ENCODE results near the gene GPR50. TPM values are rescaled to one million over a fixed set of nuclear protein-coding genes. Genes with fewer than 3 reads are reported as not detected.

GPR50 gene
- total RNA-seq, 1 donor from 2014 or later = 0.65 TPM

DNA sequence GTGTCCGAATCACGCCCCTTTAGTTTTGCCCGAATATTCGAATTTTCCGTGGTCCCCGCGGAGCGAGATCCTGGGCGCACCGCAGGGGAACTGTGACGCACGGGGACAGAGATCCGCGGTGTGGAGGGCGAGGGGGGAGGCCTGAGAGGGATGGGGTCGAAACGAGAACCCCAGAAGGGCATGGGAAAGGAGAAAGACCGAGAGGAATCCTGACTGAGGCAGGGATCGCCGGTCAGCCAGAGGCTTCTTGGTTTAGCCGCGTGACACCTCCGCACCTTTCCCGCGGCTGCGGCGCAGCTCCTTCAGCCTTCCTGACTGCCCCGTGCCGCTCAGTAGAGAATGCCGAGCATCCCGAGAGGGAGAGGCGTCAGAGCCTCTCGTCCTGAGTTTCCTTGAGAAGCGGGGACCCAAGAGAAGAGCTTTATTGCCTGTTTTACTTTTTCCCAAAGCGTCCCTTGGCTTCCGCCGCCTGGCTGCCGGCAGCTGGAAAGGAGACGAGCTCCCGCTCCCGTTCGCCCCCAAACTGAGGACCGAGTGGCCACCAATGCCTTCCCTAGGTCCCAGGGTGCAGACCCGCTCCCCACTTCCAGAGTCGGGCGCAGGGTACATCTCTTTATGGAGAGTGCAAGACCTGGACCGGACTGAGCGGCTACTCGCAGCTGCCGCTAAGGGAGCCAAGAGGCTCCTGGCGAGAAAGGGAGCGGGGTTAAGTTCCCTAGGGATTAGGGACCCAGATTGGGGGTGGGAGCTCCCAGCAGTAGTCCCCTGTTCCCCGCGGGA, 911 bp upstream of the GPR50 start:
- peaks cover 99% of the 10 kb centered on the region for H3K27me3 Mint-ChIP-seq (ENCODE audit: low read depth)
- no peak for DNase-seq (ENCODE audit: low spot score in 2 of 2, unreplicated experiment in 2 of 2)
- peaks cover 11% of the 10 kb centered on the region for H3K9me3 Mint-ChIP-seq
- peaks cover 13% of the 10 kb centered on the region for H3K4me1 Mint-ChIP-seq
- TF ChIP-seq, protein P1, sequence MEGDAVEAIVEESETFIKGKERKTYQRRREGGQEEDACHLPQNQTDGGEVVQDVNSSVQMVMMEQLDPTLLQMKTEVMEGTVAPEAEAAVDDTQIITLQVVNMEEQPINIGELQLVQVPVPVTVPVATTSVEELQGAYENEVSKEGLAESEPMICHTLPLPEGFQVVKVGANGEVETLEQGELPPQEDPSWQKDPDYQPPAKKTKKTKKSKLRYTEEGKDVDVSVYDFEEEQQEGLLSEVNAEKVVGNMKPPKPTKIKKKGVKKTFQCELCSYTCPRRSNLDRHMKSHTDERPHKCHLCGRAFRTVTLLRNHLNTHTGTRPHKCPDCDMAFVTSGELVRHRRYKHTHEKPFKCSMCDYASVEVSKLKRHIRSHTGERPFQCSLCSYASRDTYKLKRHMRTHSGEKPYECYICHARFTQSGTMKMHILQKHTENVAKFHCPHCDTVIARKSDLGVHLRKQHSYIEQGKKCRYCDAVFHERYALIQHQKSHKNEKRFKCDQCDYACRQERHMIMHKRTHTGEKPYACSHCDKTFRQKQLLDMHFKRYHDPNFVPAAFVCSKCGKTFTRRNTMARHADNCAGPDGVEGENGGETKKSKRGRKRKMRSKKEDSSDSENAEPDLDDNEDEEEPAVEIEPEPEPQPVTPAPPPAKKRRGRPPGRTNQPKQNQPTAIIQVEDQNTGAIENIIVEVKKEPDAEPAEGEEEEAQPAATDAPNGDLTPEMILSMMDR (IDR thresholded peaks at IDR 0.05; ENCODE audit: unreplicated experiment) = no peak
- H3K36me3 Mint-ChIP-seq = no peaks in the 10 kb centered on the region
- no peak overlapping the region for H3K27ac Mint-ChIP-seq
- H3K4me3 Mint-ChIP-seq = no peak overlapping the region

DNA sequence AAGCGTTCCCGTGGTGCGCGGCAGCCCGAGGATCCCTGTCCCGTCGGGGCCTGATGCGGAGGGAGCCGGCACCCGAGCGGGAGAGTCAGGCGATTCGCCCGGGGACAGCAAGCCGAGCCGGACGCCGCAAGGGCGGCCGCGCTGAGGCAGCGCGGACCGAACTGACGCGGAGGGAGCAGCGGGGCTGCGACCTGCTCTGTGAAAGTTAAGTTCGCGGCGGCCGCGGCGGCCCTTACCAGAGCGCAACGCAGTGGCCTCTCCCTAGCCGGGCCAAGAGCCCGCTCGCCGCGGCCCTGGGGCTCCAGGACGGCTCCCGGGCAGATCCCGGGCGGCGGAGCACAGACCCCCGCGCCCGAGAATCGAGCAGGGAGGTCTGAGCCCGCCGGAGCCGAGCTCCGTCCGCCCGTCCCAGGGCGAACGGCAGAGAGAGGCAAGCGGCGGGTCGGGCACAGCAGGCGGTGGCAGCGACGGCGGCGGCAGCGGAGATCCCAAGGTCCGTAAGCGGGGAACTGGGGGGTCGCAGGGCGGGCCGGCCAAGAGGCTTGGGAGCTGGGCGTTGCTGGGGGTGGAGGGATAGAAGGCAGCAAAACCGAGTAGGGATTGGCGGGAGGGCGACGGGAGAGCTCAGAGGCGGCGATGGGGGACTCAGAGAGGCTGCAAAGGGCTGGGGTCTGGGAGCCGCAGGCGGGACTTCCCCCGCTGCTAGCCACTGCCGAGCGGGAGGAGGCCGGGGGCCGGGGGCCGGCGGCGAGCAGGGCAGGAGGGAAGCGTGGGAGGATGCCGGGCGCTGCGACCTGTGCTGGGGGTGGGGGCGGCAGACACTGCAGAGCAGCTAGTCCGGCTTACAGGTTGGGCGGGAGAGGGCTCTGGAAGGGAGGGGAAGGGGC, 1.0 kb downstream of the GPR50 start:
- H3K36me3 Mint-ChIP-seq = peaks cover 3% of the 10 kb centered on the region
- TF ChIP-seq, protein P1 (IDR thresholded peaks at IDR 0.05; ENCODE audit: unreplicated experiment) = no peak
- no peak overlapping the region for H3K27ac Mint-ChIP-seq
- peaks cover 11% of the 10 kb centered on the region for H3K9me3 Mint-ChIP-seq
- no peak for DNase-seq (ENCODE audit: low spot score in 2 of 2, unreplicated experiment in 2 of 2)
- peaks cover 98% of the 10 kb centered on the region for H3K27me3 Mint-ChIP-seq (ENCODE audit: low read depth)
- no peak overlapping the region for H3K4me3 Mint-ChIP-seq
- peaks cover 13% of the 10 kb centered on the region for H3K4me1 Mint-ChIP-seq

DNA sequence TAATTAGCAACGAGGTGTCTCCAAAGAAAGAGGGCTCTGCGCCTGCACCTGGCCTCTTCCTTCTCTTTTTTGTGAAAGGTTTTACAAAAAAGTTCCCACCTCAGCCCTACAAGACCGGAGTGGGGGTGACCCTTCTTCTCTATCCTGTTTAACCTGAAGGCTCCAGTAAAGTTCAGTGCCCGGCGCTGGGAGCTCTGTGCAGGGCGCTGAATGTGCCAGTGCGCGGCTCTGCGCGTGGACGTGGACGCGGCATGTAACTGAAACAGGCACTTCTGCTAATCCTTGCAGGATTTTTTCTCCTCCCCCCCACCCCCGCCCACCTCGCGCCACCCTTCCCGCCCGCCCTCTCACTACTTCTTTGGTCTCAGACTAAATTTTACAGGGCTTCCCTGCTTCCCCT, 2.4 kb downstream of the GPR50 start:
- no peak overlapping the region for H3K27ac Mint-ChIP-seq
- TF ChIP-seq, protein P1 (IDR thresholded peaks at IDR 0.05; ENCODE audit: unreplicated experiment) = no peak
- no peak for DNase-seq (ENCODE audit: low spot score in 2 of 2, unreplicated experiment in 2 of 2)

DNA sequence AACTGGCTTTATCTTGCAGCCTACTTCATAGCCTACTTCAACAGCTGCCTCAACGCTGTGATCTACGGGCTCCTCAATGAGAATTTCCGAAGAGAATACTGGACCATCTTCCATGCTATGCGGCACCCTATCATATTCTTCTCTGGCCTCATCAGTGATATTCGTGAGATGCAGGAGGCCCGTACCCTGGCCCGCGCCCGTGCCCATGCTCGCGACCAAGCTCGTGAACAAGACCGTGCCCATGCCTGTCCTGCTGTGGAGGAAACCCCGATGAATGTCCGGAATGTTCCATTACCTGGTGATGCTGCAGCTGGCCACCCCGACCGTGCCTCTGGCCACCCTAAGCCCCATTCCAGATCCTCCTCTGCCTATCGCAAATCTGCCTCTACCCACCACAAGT, 4.0 kb downstream of the GPR50 start:
- Mint-ChIP-seq H3K27me3 (ENCODE audit: low read depth) (peaks cover 96% of the 10 kb centered on the region), H3K4me3 (no peak overlapping the region), H3K27ac (no peak overlapping the region), H3K36me3 (peaks cover 3% of the 10 kb centered on the region), H3K4me1 (peaks cover 5% of the 10 kb centered on the region), H3K9me3 (peaks cover 12% of the 10 kb centered on the region)
- DNase-seq (ENCODE audit: low spot score in 2 of 2, unreplicated experiment in 2 of 2) = no peak
- TF ChIP-seq, protein P1 (IDR thresholded peaks at IDR 0.05; ENCODE audit: unreplicated experiment) = no peak

More for the DNA sequence above, 2.4 kb downstream of the GPR50 start:
- Mint-ChIP-seq H3K27me3 (ENCODE audit: low read depth) (peaks cover 98% of the 10 kb centered on the region), H3K9me3 (peaks cover 8% of the 10 kb centered on the region), H3K4me1 (peaks cover 13% of the 10 kb centered on the region), H3K36me3 (peaks cover 3% of the 10 kb centered on the region), H3K4me3 (no peak overlapping the region)

DNA sequence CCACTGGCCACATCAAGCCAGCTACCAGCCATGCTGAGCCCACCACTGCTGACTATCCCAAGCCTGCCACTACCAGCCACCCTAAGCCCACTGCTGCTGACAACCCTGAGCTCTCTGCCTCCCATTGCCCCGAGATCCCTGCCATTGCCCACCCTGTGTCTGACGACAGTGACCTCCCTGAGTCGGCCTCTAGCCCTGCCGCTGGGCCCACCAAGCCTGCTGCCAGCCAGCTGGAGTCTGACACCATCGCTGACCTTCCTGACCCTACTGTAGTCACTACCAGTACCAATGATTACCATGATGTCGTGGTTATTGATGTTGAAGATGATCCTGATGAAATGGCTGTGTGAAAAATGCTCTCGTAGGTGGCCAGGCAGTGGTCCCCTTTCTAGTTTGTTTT, 4.7 kb downstream of the GPR50 start:
- peaks cover 5% of the 10 kb centered on the region for H3K4me1 Mint-ChIP-seq
- peaks cover 3% of the 10 kb centered on the region for H3K36me3 Mint-ChIP-seq
- no peak for DNase-seq (ENCODE audit: low spot score in 2 of 2, unreplicated experiment in 2 of 2)
- H3K27me3 Mint-ChIP-seq (ENCODE audit: low read depth) = peaks cover 96% of the 10 kb centered on the region
- TF ChIP-seq, protein P1 (IDR thresholded peaks at IDR 0.05; ENCODE audit: unreplicated experiment) = no peak
- peaks cover 15% of the 10 kb centered on the region for H3K9me3 Mint-ChIP-seq
- no peak overlapping the region for H3K27ac Mint-ChIP-seq
- H3K4me3 Mint-ChIP-seq = no peak overlapping the region

All from mesothelial cell of epicardium (in vitro differentiated cells).